A549 (cell line): ENCODE measurements around the gene FER. TPM values are rescaled to one million over a fixed set of nuclear protein-coding genes. Genes with fewer than 3 reads are reported as not detected.

ENCODE experiments used
- ATAC-seq, 2 experiments: fragments of 200-7000 bp in 1 of 2; fragments of >200 bp in 1 of 2; cut with Nextera tagmentation in 1 of 2; cut with Tn5 transposase in 1 of 2; 3 replicates each; pipeline versions ENCODE4 v1.8.0 to v1.9.1; 2018 to 2020; ENCODE audit warnings: mild to moderate bottlenecking in 1 of 2, moderate library complexity in 1 of 2
- CTCF ChIA-PET: fragments of 300-600 bp; sonication (Branson Sonifier 250); formaldehyde crosslinking; extraction: SDS; loops from one replicate; lab custom pipeline; 2021; ENCODE audit warnings: antibody characterized with exemption, inconsistent platforms; lab: Yijun Ruan, JAX
- POLR2A ChIA-PET: fragments of 350-600 bp; formaldehyde crosslinking; extraction: SDS; loops from one replicate; lab custom pipeline; 2021; ENCODE audit warnings: antibody characterized with exemption, inconsistent platforms; lab: Yijun Ruan, JAX
- DNase-seq, 2 experiments: peaks; one replicate each; pipeline versions ENCODE4 v3.0.0 to v3.0.0-alpha.2; 2011 to 2016; ENCODE audit warnings: low read depth in 1 of 2, low spot score in 1 of 2
- FAIRE-seq: peaks from 2 replicates; lab custom pipeline; 2011; peaks lifted over from hg19 to GRCh38; lab: Jason Lieb, UNC
- H3K27ac ChIP-seq, 2 experiments: fragments of >200 bp; sonication (Bioruptor Twin); formaldehyde crosslinking; 3 replicates each; pipeline ENCODE4 v1.5.1; 2016 to 2017
- H3K4me1 ChIP-seq: fragments of >200 bp; sonication (Bioruptor Twin); formaldehyde crosslinking; 3 replicates; pipeline ENCODE4 v1.6.1; 2016
- H3K4me2 ChIP-seq: fragments of >200 bp; sonication (Bioruptor Twin); formaldehyde crosslinking; 3 replicates; pipeline ENCODE4 v1.6.1; 2016
- H3K4me3 ChIP-seq: fragments of >200 bp; sonication (Bioruptor Twin); formaldehyde crosslinking; 3 replicates; pipeline ENCODE4 v1.5.1; 2016
- H3K9me3 ChIP-seq: fragments of >200 bp; sonication (Bioruptor Twin); formaldehyde crosslinking; 3 replicates; pipeline ENCODE4 v1.6.1; 2016
- CBX8 ChIP-seq: fragments of 200-600 bp; sonication (generic); IDR thresholded peaks from 2 replicates; pipeline ENCODE4 v1.6.1; 2016
- CHD2 ChIP-seq: fragments of 150-350 bp; IDR thresholded peaks from 2 replicates; pipeline ENCODE4 v1.6.1; 2014; ENCODE audit warnings: low read length; ENCODE audit not compliant: partially characterized antibody
- CTCF ChIP-seq: fragments of >200 bp; sonication (Bioruptor Twin); formaldehyde crosslinking; IDR thresholded peaks from 3 replicates; pipeline ENCODE4 v1.5.1; 2016
- E2F6 ChIP-seq: IDR thresholded peaks from 2 replicates; pipeline ENCODE4 v1.6.1; 2012; ENCODE audit warnings: low read depth, borderline replicate concordance
- EHF ChIP-seq: fragments of 250-450 bp; sonication (Bioruptor Pico); IDR thresholded peaks from 2 replicates; pipeline ENCODE4 v1.5.0; 2020; ENCODE audit warnings: mild to moderate bottlenecking
- ELK1 ChIP-seq: fragments of 150-350 bp; IDR thresholded peaks from 2 replicates; pipeline ENCODE4 v1.6.1; 2014; ENCODE audit warnings: low read depth, mild to moderate bottlenecking, low read length
- EP300 ChIP-seq, 2 experiments: fragments of >200 bp; sonication (Bioruptor Twin); formaldehyde crosslinking; IDR thresholded peaks; 2 replicates in 1 of 2; 3 replicates in 1 of 2; pipeline ENCODE4 v1.6.1; 2016 to 2017
- ESRRA ChIP-seq: fragments of 150-350 bp; IDR thresholded peaks from 2 replicates; pipeline ENCODE4 v1.6.1; 2014; ENCODE audit warnings: mild to moderate bottlenecking, low read length, borderline replicate concordance
- FOSL2 ChIP-seq, 2 experiments: fragments of 450-650 bp in 1 of 2; fragments of >200 bp in 1 of 2; sonication (Bioruptor Twin) in 1 of 2; formaldehyde crosslinking; IDR thresholded peaks; 2 replicates each; pipeline versions ENCODE4 v1.5.0 to v1.6.1; 2016 to 2020; ENCODE audit warnings: mild to moderate bottlenecking in 1 of 2, moderate library complexity in 1 of 2
- FOXS1 ChIP-seq: fragments of 250-450 bp; sonication (Bioruptor Pico); IDR thresholded peaks from 2 replicates; pipeline ENCODE4 v1.5.0; 2020; ENCODE audit warnings: mild to moderate bottlenecking, moderate library complexity
- HDAC2 ChIP-seq: fragments of 200-600 bp; sonication (generic); IDR thresholded peaks from 2 replicates; pipeline ENCODE4 v1.6.1; 2016
- HEYL ChIP-seq: fragments of 250-450 bp; sonication (Bioruptor Pico); IDR thresholded peaks from 2 replicates; pipeline ENCODE4 v1.8.0; 2021; ENCODE audit warnings: mild to moderate bottlenecking, moderate library complexity
- HOXB5 ChIP-seq: fragments of 250-450 bp; sonication (Bioruptor Pico); IDR thresholded peaks from 2 replicates; pipeline ENCODE4 v1.5.0; 2020; ENCODE audit warnings: mild to moderate bottlenecking, moderate library complexity
- KDM5A ChIP-seq: fragments of 200-600 bp; sonication (generic); IDR thresholded peaks from 2 replicates; pipeline ENCODE4 v1.6.1; 2016; ENCODE audit warnings: antibody characterized with exemption, mild to moderate bottlenecking
- MAX ChIP-seq: IDR thresholded peaks from 2 replicates; pipeline ENCODE4 v1.6.1; 2012
- NFE2L2 ChIP-seq: fragments of 150-350 bp; conservative IDR thresholded peaks from 2 replicates; pipeline ENCODE4 v1.6.1; 2014; ENCODE audit warnings: low read length
- PBX3 ChIP-seq: IDR thresholded peaks from 2 replicates; pipeline ENCODE4 v1.6.1; 2012
- PHF8 ChIP-seq: fragments of 200-600 bp; sonication (generic); IDR thresholded peaks from 2 replicates; pipeline ENCODE4 v1.6.1; 2016; ENCODE audit warnings: low read depth, mild to moderate bottlenecking, antibody characterized with exemption, moderate library complexity, borderline replicate concordance
- POLR2A ChIP-seq: IDR thresholded peaks from 2 replicates; pipeline ENCODE4 v1.6.1; 2012; ENCODE audit warnings: mild to moderate bottlenecking, low read length
- RAD21 ChIP-seq, 2 experiments: fragments of >200 bp in 1 of 2; sonication (Bioruptor Twin) in 1 of 2; formaldehyde crosslinking in 1 of 2; IDR thresholded peaks in 1 of 2; conservative IDR thresholded peaks in 1 of 2; 2 replicates in 1 of 2; 3 replicates in 1 of 2; pipeline ENCODE4 v1.6.1; 2012 to 2018; ENCODE audit warnings: inconsistent platforms in 1 of 2
- RCOR1 ChIP-seq: fragments of 150-350 bp; IDR thresholded peaks from 2 replicates; pipeline ENCODE4 v1.6.1; 2014; ENCODE audit warnings: antibody characterized with exemption, low read length, low read depth
- REST ChIP-seq: fragments of 200-600 bp; sonication (generic); IDR thresholded peaks from 2 replicates; pipeline ENCODE4 v1.6.1; 2016; ENCODE audit warnings: antibody characterized with exemption, mild to moderate bottlenecking, moderate library complexity
- RFX5 ChIP-seq: fragments of 450-650 bp; IDR thresholded peaks from 2 replicates; pipeline ENCODE4 v1.7.1; 2014; ENCODE audit warnings: antibody characterized with exemption, mild to moderate bottlenecking, moderate library complexity
- RNF2 ChIP-seq: fragments of 200-600 bp; sonication (generic); IDR thresholded peaks from 2 replicates; pipeline ENCODE4 v1.6.1; 2016; ENCODE audit warnings: low read depth, mild to moderate bottlenecking, antibody characterized with exemption, moderate library complexity, borderline replicate concordance
- USF2 ChIP-seq: fragments of 450-650 bp; IDR thresholded peaks from 2 replicates; pipeline ENCODE4 v1.6.1; 2014; ENCODE audit warnings: antibody characterized with exemption
- ZC3H11A ChIP-seq: fragments of 450-650 bp; IDR thresholded peaks from 2 replicates; pipeline ENCODE4 v1.6.1; 2014; ENCODE audit warnings: antibody characterized with exemption, mild to moderate bottlenecking
- ZFP36 ChIP-seq: fragments of 450-650 bp; IDR thresholded peaks from 2 replicates; pipeline ENCODE4 v1.6.1; 2014; ENCODE audit warnings: borderline replicate concordance; ENCODE audit not compliant: partially characterized antibody
- WGBS: methylation state at CpG from one replicate; pipeline ENCODE4 v1.1.6; 2017; ENCODE audit errors: missing lambda C conversion rate; 5-methylcytosine and 5-hydroxymethylcytosine counted together
- polyA plus RNA-seq, 4 experiments: library from polyadenylated mRNA; depleted of rRNA in 3 of 4; stranded (reverse); fragments of >200 nt; fragmentation: RNase III in 1 of 4; extraction: RNeasy Plus Mini Kit Qiagen cat#74134 plus additional on column Dnase treatment in 1 of 4; gene quantifications; 2 replicates in 3 of 4; 3 replicates in 1 of 4; pipeline ENCODE4 v1.2.3, GENCODE V29; 2011 to 2017

The FER gene
- polyA plus RNA-seq, 2 of the 4 experiments (the other 2 are of a cell fraction), result 3.6 to 12.3 TPM

- no peak for FAIRE-seq
- H3K4me3 ChIP-seq, result no peak overlapping the region
- peaks cover 12% of the 10 kb centered on the region; the same call in 2 of the 3 replicates for H3K9me3 ChIP-seq
- H3K4me1 ChIP-seq, result no peaks in the 10 kb centered on the region
- TF ChIP-seq RFX5 (no peak), ELK1 (no peak), ZC3H11A (no peak), HDAC2 (no peak), FOXS1 (CRISPR knock-in tag) (no peak), HEYL (no peak), FOSL2 (IDR thresholded peaks at IDR 0.05) (no peak), FOSL2 (CRISPR knock-in tag; IDR thresholded peaks at IDR 0.05) (no peak), MAX (no peak), E2F6 (no peak), REST (no peak), ZFP36 (no peak), POLR2A (no peak), KDM5A (no peak), RAD21 (conservative IDR thresholded peaks at IDR 0.05 in 1 of 2, IDR thresholded peaks at IDR 0.05 in 1 of 2) (no peak), EP300 (IDR thresholded peaks at IDR 0.05) (no peak), USF2 (no peak), RNF2 (no peak), EHF (CRISPR knock-in tag) (no peak)
- TF ChIP-seq, all 56 proteins: peak for 0
- POLR2A ChIA-PET, result no interaction called here
- ATAC-seq (no peak), DNase-seq (no peak)
- CTCF ChIA-PET, result no interaction called here
- H3K27ac ChIP-seq, result no peak overlapping the region
- H3K4me2 ChIP-seq, result no peak overlapping the region
Observed at GRCh38 chr5:109242518-109242917, 494.8 kb downstream of the FER start.

GRCh38 chr5:109246395-109246794 is 498.7 kb downstream of the FER start:
- H3K4me1 ChIP-seq, result no peaks in the 10 kb centered on the region
- CTCF ChIA-PET, result no interaction called here
- no peak for DNase-seq
- H3K4me3 ChIP-seq, result no peak overlapping the region
- H3K27ac ChIP-seq, result no peak overlapping the region
- H3K4me2 ChIP-seq, result no peak overlapping the region
- H3K9me3 ChIP-seq, result peaks cover 12% of the 10 kb centered on the region; the same call in 2 of the 3 replicates
- no peak for ATAC-seq
- 9% methylated on average over 2 of the region's 2 CpGs for WGBS
- POLR2A ChIA-PET, result no interaction called here
- FAIRE-seq, result no peak
- TF ChIP-seq FOSL2 (IDR thresholded peaks at IDR 0.05) (no peak), FOSL2 (CRISPR knock-in tag; IDR thresholded peaks at IDR 0.05) (no peak), RAD21 (conservative IDR thresholded peaks at IDR 0.05 in 1 of 2, IDR thresholded peaks at IDR 0.05 in 1 of 2) (no peak), CBX8 (no peak), ESRRA (no peak), PHF8 (no peak), MAX (no peak), RCOR1 (no peak), FOXS1 (CRISPR knock-in tag) (no peak), CHD2 (no peak), NFE2L2 (no peak), PBX3 (no peak), HOXB5 (CRISPR knock-in tag) (no peak), RNF2 (no peak), CTCF (no peak)
